IPS-15b (cell line): Measurements from ENCODE around the gene ARL5A.

ENCODE experiments used
- H3K27me3 ChIP-seq: one replicate; pipeline ENCODE4 v1.6.1; 2013; ENCODE audit warnings: low read length; ENCODE audit not compliant: control insufficient read depth, insufficient read depth
- H3K36me3 ChIP-seq: one replicate; pipeline ENCODE4 v1.6.1; 2013; ENCODE audit warnings: low read length; ENCODE audit not compliant: control insufficient read depth, insufficient read depth
- H3K4me1 ChIP-seq: one replicate; pipeline ENCODE4 v1.6.1; 2013; ENCODE audit warnings: mild to moderate bottlenecking, low read length; ENCODE audit not compliant: control insufficient read depth, insufficient read depth
- H3K4me3 ChIP-seq: one replicate; pipeline ENCODE4 v1.5.1; 2013; ENCODE audit warnings: low read depth, low read length
- H3K9ac ChIP-seq: one replicate; pipeline ENCODE4 v1.6.1; 2013; ENCODE audit warnings: low read depth, mild to moderate bottlenecking, low read length
- H3K9me3 ChIP-seq: one replicate; pipeline ENCODE4 v1.6.1; 2013; ENCODE audit warnings: mild to moderate bottlenecking, low read length; ENCODE audit not compliant: control insufficient read depth, insufficient read depth

The ARL5A gene

DNA sequence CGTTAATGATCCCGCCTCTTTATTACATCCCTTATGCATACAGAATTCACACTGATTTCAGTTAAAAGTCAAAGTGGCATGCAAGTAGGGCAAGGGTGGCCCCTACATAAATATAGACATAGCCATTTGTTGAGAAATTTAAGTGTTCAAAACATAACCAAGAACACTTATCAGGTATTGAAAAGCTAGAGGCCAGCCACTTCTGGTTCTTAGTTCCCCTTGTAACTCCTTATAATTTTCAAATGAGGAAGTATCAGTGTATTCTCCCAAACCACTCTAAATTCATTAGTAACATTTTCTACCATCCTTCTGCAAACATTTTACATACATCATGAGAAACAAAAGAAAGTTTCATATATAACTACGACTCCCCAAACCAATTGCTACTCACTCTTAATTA, 5.8 kb upstream of the ARL5A start:
- Histone ChIP-seq H3K4me3 (no peak overlapping the region), H3K9ac (no peak overlapping the region), H3K9me3 (no peaks in the 10 kb centered on the region), H3K27me3 (no peaks in the 10 kb centered on the region), H3K4me1 (no peaks in the 10 kb centered on the region), H3K36me3 (no peaks in the 10 kb centered on the region)

DNA sequence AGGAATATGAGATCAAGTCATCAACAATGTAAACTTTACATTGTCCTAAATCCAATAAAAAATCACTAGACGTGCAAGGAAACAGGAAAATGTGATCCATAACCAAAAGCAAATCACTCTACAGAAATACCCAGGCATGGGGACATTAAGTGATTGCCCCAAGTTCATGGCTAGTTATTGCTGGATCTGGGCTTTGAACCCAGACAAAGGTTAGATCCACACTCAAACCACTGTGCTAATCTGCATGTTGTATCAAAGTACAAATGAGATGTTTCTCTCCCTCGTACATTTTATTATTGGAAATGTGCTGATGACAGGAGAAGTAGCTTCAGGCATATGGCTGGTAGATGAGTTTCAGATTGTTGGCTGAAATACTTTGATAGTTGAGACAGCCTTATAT, 2.7 kb upstream of the ARL5A start:
- Histone ChIP-seq H3K9ac (no peak overlapping the region), H3K36me3 (no peaks in the 10 kb centered on the region), H3K4me3 (no peak overlapping the region), H3K4me1 (peaks cover 3% of the 10 kb centered on the region), H3K9me3 (no peaks in the 10 kb centered on the region), H3K27me3 (no peaks in the 10 kb centered on the region)

DNA sequence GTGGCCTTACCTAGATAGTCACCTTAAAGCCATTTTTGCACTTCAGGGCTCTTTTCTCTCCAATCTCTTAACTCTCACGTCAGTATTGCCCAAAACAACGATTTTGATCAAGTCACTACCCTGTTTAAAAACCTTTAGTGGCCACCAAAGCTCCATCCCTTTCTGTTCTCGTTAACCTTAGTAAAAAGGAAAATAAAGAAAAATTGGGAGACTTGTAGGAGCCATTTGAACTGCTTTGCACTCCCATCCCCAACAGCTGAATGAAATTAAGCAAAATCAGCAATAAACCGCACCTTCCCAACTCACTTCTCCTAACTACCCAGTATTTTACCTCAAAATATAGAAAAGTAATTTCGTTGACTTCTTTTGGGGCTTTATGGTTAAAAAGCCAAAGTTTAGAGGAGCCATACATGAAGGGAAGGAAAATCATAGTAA, 686 bp upstream of the ARL5A start:
- Histone ChIP-seq H3K9me3 (no peaks in the 10 kb centered on the region), H3K4me3 (peak overlapping the region; percentile 90), H3K27me3 (no peaks in the 10 kb centered on the region), H3K4me1 (peaks cover 7% of the 10 kb centered on the region), H3K36me3 (no peaks in the 10 kb centered on the region), H3K9ac (peak overlapping the region; percentile 68)

DNA sequence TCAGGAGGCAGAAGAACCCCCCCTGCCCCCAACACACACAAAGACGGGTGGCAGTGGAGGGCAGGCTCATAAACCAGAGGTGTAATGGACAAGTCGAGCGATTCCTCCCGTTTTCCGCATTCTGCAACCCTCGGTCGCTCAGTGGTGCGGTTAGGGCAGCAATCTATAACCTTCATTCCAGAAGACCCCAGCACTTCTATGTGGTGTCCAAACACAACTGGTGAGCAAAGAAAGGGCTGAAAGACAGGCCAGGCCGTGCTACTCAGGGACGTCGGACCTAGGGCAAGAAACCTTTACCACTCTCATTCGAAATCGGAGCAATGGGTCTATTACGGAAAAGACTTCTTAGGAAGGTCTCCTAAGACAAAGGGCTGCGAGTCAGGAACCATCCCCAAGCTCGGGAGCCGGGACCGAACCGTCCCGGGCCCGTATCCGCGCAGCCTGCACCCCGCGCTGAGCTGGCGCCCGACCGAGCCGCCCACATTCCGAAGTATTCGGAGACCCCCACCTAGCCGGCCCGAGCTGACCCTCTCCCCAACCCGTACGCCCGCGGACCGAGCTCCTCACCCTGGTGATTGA, 568 bp downstream of the ARL5A start:
- peak overlapping the region; percentile 84 for H3K9ac ChIP-seq

DNA sequence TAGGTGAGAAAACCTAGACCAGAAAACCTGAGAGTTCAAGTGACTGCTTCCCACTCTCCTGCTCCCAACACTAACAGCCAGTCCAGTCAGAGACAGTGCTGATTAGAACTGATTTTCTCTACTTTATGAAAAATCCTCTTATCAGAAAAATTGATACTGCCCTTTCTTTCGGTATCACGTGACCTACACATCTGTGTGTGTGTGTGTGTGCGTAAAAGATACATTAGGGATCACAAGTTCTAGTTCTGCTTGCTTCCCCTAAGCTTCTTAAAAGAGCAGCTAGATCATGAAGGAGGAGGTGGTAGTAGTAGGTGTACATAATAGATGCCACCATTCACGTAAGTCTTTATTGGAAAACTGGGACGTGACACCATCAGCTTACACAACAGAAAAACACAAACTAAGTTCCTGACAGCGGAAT, 1.5 kb downstream of the ARL5A start:
- Histone ChIP-seq H3K9ac (no peak overlapping the region), H3K4me1 (peaks cover 13% of the 10 kb centered on the region), H3K4me3 (peak overlapping the region; percentile 90), H3K9me3 (no peaks in the 10 kb centered on the region), H3K27me3 (no peaks in the 10 kb centered on the region), H3K36me3 (no peaks in the 10 kb centered on the region)

More for the DNA sequence above, 568 bp downstream of the ARL5A start:
- no peaks in the 10 kb centered on the region for H3K36me3 ChIP-seq
- no peaks in the 10 kb centered on the region for H3K27me3 ChIP-seq
- H3K4me3 ChIP-seq: peak overlapping the region; percentile 90
- no peaks in the 10 kb centered on the region for H3K9me3 ChIP-seq
- peaks cover 11% of the 10 kb centered on the region for H3K4me1 ChIP-seq

DNA sequence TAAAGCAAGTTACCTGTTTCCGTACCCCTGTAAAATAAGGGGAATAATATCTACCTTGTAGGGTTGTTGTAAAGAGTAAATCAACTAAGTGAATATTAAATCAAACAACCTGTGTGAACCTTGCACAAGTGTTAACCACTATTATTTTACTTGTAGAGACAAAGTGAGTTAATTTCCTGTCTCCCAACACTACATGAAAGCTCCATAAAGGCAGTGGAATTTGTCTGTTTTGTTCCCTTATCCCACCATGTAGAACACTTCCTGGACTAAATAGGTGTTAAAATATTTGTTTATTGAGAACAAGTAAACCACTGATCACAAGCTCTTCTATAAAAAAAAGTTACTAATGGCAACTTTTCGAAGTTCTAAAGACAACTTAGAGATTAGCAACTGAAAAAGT, 3.3 kb downstream of the ARL5A start:
- Histone ChIP-seq H3K9ac (no peak overlapping the region), H3K36me3 (no peaks in the 10 kb centered on the region), H3K4me1 (peaks cover 13% of the 10 kb centered on the region), H3K27me3 (no peaks in the 10 kb centered on the region), H3K9me3 (no peaks in the 10 kb centered on the region), H3K4me3 (no peak overlapping the region)

DNA sequence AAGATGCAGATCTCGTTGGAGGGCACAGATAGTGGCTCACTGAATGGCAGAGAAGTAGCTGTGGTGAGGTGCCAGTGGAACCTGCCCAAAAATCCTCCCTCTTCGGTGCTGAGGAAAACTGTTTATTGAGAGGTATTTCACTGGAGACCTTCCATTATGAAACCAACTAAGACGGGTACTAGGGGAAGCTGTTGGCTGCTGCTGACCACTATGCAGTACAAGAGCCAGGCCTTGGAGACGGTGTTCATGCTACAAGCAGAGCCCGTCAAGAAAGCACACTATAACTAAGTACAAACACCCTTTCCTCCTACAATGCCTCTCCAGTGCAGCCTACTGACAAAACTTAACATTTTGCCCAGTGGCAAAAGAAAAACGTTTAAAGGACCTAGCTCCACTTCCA, 4.6 kb downstream of the ARL5A start:
- Histone ChIP-seq H3K27me3 (no peaks in the 10 kb centered on the region), H3K36me3 (no peaks in the 10 kb centered on the region), H3K9ac (no peak overlapping the region), H3K4me3 (no peak overlapping the region), H3K4me1 (peaks cover 11% of the 10 kb centered on the region), H3K9me3 (no peaks in the 10 kb centered on the region)

DNA sequence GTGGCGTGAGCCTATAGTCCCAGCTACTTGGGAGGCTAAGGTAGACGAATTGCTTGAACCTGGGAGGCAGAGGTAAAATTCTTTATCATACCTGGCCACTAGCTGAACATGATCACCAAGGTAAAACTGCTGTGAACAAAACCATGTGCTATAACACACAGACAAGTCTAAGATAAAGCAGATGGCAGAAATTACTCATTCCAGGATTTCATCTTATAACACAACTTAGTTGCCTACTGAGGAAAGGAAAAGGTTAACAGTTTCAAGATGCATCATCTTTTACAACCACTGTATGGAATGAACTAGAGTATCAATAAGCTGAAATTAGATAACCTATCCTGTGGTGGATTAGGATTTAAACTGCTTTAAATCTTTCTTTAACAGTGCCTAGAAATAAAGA, 8.3 kb downstream of the ARL5A start:
- no peak overlapping the region for H3K4me3 ChIP-seq
- H3K4me1 ChIP-seq: peaks cover 7% of the 10 kb centered on the region
- H3K9me3 ChIP-seq: no peaks in the 10 kb centered on the region
- H3K9ac ChIP-seq: no peak overlapping the region
- no peaks in the 10 kb centered on the region for H3K36me3 ChIP-seq
- no peaks in the 10 kb centered on the region for H3K27me3 ChIP-seq

DNA sequence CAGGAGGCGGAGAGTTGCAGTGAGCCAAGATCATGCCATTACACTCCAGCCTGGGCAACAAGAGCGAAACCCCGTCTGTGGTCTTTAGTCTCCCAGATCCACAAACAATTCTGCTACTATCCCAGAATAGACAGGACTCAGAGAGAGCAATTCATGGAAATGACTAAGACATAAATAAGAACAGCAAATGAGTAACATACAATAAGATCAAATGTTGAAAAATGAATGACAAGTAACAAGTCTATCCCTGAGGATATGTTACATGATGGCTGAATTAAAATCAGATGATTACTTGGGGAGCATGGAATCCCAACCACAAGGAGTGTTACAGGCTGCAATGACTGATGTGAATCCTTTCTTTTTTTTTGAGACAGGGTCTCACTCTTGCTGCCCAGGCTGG, 10.3 kb downstream of the ARL5A start:
- Histone ChIP-seq H3K4me1 (peaks cover 3% of the 10 kb centered on the region), H3K4me3 (no peak overlapping the region), H3K36me3 (peaks cover 4% of the 10 kb centered on the region)

DNA sequence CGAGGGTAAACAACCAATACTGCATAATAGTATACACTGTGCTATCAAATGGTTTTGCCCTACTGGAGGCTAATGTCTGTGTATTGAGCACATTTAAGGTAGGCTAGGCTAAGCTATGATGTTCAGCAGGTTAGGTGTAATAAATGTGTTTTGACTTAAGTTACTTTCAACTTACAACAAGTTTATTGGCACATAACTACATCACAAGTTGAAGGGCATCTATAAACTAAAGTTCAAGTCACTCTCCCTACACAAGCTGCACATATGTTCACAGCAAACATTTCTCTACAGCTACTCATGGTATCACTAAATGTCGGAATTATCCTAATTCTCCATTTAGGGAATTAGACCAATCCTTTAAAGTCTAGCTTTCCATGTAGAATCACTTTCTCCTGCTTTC, 11.4 kb downstream of the ARL5A start:
- Histone ChIP-seq H3K9ac (no peak overlapping the region), H3K4me3 (no peak overlapping the region), H3K4me1 (no peaks in the 10 kb centered on the region), H3K27me3 (no peaks in the 10 kb centered on the region), H3K36me3 (peaks cover 4% of the 10 kb centered on the region), H3K9me3 (no peaks in the 10 kb centered on the region)

More for the DNA sequence above, 10.3 kb downstream of the ARL5A start:
- Histone ChIP-seq H3K27me3 (no peaks in the 10 kb centered on the region), H3K9me3 (no peaks in the 10 kb centered on the region), H3K9ac (no peak overlapping the region)

DNA sequence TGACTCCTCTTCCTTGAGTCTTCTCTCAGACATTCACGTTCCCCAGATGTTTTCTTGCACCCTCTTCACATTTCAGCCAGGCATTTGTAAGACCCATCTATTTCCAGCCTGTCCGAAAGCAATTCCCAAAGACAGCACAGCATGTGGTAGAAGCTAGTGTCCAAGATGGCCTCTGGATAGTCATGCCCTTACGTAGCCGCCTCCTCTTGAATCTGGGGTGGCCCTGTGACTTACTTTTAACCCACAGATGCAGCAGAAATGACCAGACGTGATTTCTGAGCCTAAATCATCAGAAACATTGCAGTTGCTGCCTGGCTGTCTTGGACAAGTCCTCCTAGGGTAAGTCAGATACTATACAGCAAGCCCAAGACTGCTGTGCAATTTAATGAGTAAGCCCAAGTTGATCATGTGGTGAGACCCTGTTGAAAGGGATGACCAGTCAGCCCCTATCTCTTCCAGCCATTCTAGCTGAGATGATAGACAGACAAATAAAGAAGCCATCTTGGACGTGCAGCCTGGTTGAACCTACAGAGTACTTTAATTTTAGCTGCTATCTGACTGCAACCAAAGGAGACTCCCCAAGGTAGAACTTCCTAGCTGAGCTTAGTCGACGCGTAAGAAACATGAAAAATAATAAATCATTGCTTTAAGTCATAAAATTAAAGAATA, 12.3 kb downstream of the ARL5A start:
- Histone ChIP-seq H3K4me3 (no peak overlapping the region), H3K4me1 (no peaks in the 10 kb centered on the region), H3K27me3 (no peaks in the 10 kb centered on the region), H3K9me3 (no peaks in the 10 kb centered on the region), H3K9ac (no peak overlapping the region), H3K36me3 (peaks cover 4% of the 10 kb centered on the region)

DNA sequence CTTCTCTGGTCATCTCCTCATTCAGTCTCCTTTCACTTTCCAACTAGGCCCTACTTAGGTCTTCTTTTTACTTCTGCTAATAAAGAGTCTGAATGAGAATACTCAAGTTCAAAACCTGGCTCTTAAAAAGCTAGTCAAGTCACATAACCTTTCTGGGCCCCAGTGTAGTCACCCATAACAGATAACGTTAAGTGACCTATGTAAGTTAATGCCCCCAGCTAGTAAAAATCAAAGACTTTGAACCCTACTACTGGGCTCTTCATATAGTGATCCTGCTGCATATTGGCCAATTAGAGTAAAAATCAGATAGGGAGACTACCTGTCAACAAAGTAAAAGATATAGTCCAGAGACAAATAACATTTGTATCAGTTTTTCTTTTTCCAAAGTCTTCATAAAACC, 17.7 kb downstream of the ARL5A start:
- Histone ChIP-seq H3K27me3 (no peaks in the 10 kb centered on the region), H3K36me3 (peaks cover 4% of the 10 kb centered on the region), H3K4me3 (no peak overlapping the region), H3K4me1 (no peaks in the 10 kb centered on the region), H3K9me3 (no peaks in the 10 kb centered on the region), H3K9ac (no peak overlapping the region)
